Measurements from ENCODE around the gene FMN1. TPM values are rescaled to one million over a fixed set of nuclear protein-coding genes. Genes with fewer than 3 reads are reported as not detected.

FMN1 gene
- total RNA-seq, 1 experiment from 2014 or later = 3.9 TPM

GRCh38 chr15:32918547-32918946, 276.0 kb downstream of the FMN1 start:
- CTCF ChIA-PET = no interaction called here
- intact Hi-C loops (cut with micrococcal nuclease; ENCODE audit: unreplicated experiment) = no loop called here

GRCh38 chr15:32910839-32911238, 283.7 kb downstream of the FMN1 start:
- TF ChIP-seq TCF7L2 (IDR thresholded peaks at IDR 0.05; ENCODE audit: low read depth, low read length) = no peak
- TF ChIP-seq SIN3A (IDR thresholded peaks at IDR 0.05; ENCODE audit: borderline replicate concordance, insufficient read depth, low read depth, low read length) = no peak
- TF ChIP-seq POLR2AphosphoS5 (IDR thresholded peaks at IDR 0.05; ENCODE audit: low read depth, low read length) = no peak
- TF ChIP-seq CTCF (IDR thresholded peaks at IDR 0.05) = no peak
- TF ChIP-seq REST (IDR thresholded peaks at IDR 0.05; ENCODE audit: insufficient read depth in 1 of 2, low read depth in 2 of 2, low read length in 1 of 2) = no peak
- DNase-seq (ENCODE audit: low read depth, low spot score) (no peak), ATAC-seq (no peak)
- H3K27me3 ChIP-seq (ENCODE audit: control insufficient read depth, insufficient read depth, low read length) = 0 out of 2 replicates have a peak, but pooled peaks cover 3% of the 10 kb centered on the region
- POLR2A ChIA-PET = no interaction called here
- no peaks in the 10 kb centered on the region for H3K9me3 ChIP-seq (ENCODE audit: control insufficient read depth, insufficient read depth, low read depth, low read length)
- H3K27ac ChIP-seq (ENCODE audit: low read length) = no peak overlapping the region
- CTCF ChIA-PET = no interaction called here
- H3K4me3 ChIP-seq (ENCODE audit: low read depth in 2 of 2, low read length in 2 of 2) = no peak overlapping the region
- no TSS peak for BruUV-seq (replicated peaks)
- in situ Hi-C loops (cut with HindIII; ENCODE audit: low pct_unique_long_range_greater_than_20kb, low sequenced_read_pairs) = no loop called here
- intact Hi-C loops (cut with micrococcal nuclease; ENCODE audit: unreplicated experiment) = no loop called here
- no peaks in the 10 kb centered on the region for H3K4me1 ChIP-seq (ENCODE audit: control insufficient read depth, insufficient read depth, low read length)
- no peaks in the 10 kb centered on the region for H3K36me3 ChIP-seq (ENCODE audit: control insufficient read depth, insufficient read depth, low read length)

More at GRCh38 chr15:32918547-32918946, 276.0 kb downstream of the FMN1 start:
- no peak overlapping the region for H3K27ac ChIP-seq (ENCODE audit: low read length)
- no peak overlapping the region for H3K4me3 ChIP-seq (ENCODE audit: low read depth in 2 of 2, low read length in 2 of 2)
- H3K36me3 ChIP-seq (ENCODE audit: control insufficient read depth, insufficient read depth, low read length) = no peaks in the 10 kb centered on the region
- no peak for DNase-seq (ENCODE audit: low read depth, low spot score)
- TF ChIP-seq CTCF (IDR thresholded peaks at IDR 0.05) (no peak), SIN3A (IDR thresholded peaks at IDR 0.05; ENCODE audit: borderline replicate concordance, insufficient read depth, low read depth, low read length) (no peak)
- POLR2A ChIA-PET = no interaction called here
- H3K4me1 ChIP-seq (ENCODE audit: control insufficient read depth, insufficient read depth, low read length) = no peaks in the 10 kb centered on the region
- no peaks in the 10 kb centered on the region for H3K9me3 ChIP-seq (ENCODE audit: control insufficient read depth, insufficient read depth, low read depth, low read length)
- in situ Hi-C loops (cut with HindIII; ENCODE audit: low pct_unique_long_range_greater_than_20kb, low sequenced_read_pairs) = no loop called here
- ATAC-seq = no peak
- no TSS peak for BruUV-seq (replicated peaks)
- H3K27me3 ChIP-seq (ENCODE audit: control insufficient read depth, insufficient read depth, low read length) = no peaks in the 10 kb centered on the region
